Measurements from ENCODE around the gene ANXA2R.
"Not testable (repeated sequence)": the region's sequence is repeated elsewhere in the genome, so short reads cannot be mapped to it uniquely, and the experiment has no call there.

Gene ANXA2R

GRCh38 chr5:43068037-43068436, 27.9 kb upstream of the ANXA2R start:
- H3K36me3 Mint-ChIP-seq (ENCODE audit: insufficient read depth), result peaks cover 66% of the 10 kb centered on the region
- peaks cover 45 to 50% of the 10 kb centered on the region in 2 donors for H3K4me1 Mint-ChIP-seq (ENCODE audit: low read depth in 2 of 2)
- peak overlapping the region; percentile 92 to 99 for H3K4me3 Mint-ChIP-seq
- DNase-seq (no peak), ATAC-seq (replicated peaks) (no peak)
- H3K27ac Mint-ChIP-seq, result peak overlapping the region; percentile 98 to 100
- no peaks in the 10 kb centered on the region for H3K9me3 Mint-ChIP-seq
- H3K27me3 Mint-ChIP-seq, result no peaks in the 10 kb centered on the region

- H3K27me3 Mint-ChIP-seq, result no peaks in the 10 kb centered on the region
- peak; percentile 46 for ATAC-seq (replicated peaks)
- DNase-seq, result peak; percentile 88 to 96 (median 92)
These were observed 27.0 kb upstream of the ANXA2R start for GRCh38 chr5:43066799-43067741.

DNA sequence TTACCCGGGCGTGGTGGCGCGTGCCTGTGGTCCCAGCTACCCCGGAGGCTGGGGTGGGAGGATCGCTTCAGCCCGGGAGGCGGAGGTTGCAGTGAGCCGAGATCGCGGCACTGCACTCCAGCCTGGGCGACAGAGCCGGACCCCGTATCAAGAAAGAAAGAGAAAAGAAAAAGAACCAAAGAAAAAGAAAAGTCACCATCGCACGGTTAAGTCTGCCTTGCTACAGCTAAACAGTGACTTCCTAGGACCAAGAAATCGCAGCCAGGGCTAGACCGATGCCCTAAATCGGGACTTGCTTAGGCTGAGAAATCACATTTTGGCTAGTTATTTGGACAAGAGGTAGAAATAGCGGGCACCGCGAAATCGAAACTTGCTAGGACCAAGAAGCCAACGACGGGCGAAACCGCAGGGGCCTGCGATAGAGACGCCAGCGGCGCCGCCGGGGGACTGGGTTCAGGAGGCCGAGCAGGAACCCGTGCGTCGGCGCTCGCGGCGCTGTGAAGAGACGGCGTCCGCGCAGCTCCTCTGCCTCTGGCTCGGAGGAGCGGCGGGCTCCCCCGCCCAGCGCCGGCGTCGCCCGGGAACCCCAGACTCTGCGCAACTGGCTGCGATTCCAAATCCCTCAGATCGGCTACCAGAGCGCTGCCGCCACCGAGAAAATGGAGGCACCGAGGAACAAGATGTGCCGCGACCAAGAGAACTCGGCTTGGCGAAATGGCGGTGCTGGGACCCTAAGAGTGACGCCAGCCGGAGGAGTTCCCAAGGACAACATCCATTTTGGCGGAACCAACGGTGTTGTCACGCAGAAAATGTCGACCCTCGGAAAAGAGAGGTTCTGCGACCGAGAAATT, 26.1 kb upstream of the ANXA2R start:
- ATAC-seq (replicated peaks) (peak; percentile 40), DNase-seq (peak; percentile 69 to 75 (median 69))
- peak overlapping the region; percentile 92 to 99 for H3K4me3 Mint-ChIP-seq
- no peaks in the 10 kb centered on the region for H3K27me3 Mint-ChIP-seq
- H3K27ac Mint-ChIP-seq, result peak overlapping the region; percentile 98 to 100
- peaks cover 69% of the 10 kb centered on the region for H3K36me3 Mint-ChIP-seq (ENCODE audit: insufficient read depth)
- H3K4me1 Mint-ChIP-seq (ENCODE audit: low read depth in 2 of 2), result peaks cover 38 to 46% of the 10 kb centered on the region in 2 donors
- H3K9me3 Mint-ChIP-seq, result no peaks in the 10 kb centered on the region

More at GRCh38 chr5:43066799-43067741, 27.0 kb upstream of the ANXA2R start:
- Mint-ChIP-seq H3K9me3 (no peaks in the 10 kb centered on the region), H3K4me3 (peak overlapping the region; percentile 92 to 99), H3K27ac (peak overlapping the region; percentile 98 to 100), H3K36me3 (ENCODE audit: insufficient read depth) (peaks cover 73% of the 10 kb centered on the region), H3K4me1 (ENCODE audit: low read depth in 2 of 2) (peaks cover 41 to 46% of the 10 kb centered on the region in 2 donors)

GRCh38 chr5:43065387-43065947, 25.3 kb upstream of the ANXA2R start:
- H3K36me3 Mint-ChIP-seq (ENCODE audit: insufficient read depth), result peaks cover 62% of the 10 kb centered on the region
- H3K27ac Mint-ChIP-seq, result peak overlapping the region; percentile 98 to 100
- H3K4me1 Mint-ChIP-seq (ENCODE audit: low read depth in 2 of 2), result peaks cover 33 to 40% of the 10 kb centered on the region in 2 donors
- H3K9me3 Mint-ChIP-seq, result no peaks in the 10 kb centered on the region
- ATAC-seq (replicated peaks) (no peak), DNase-seq (peak in 2 of 3 experiments; percentile 18 to 26)
- no peaks in the 10 kb centered on the region for H3K27me3 Mint-ChIP-seq
- H3K4me3 Mint-ChIP-seq, result peak overlapping the region; percentile 92 to 99

- Mint-ChIP-seq H3K9me3 (peaks cover 0 to 2% of the 10 kb centered on the region in 2 donors), H3K27me3 (no peaks in the 10 kb centered on the region), H3K27ac (peak overlapping the region; percentile 98 to 100), H3K36me3 (ENCODE audit: insufficient read depth) (peaks cover 60% of the 10 kb centered on the region), H3K4me3 (peak overlapping the region; percentile 92 to 99), H3K4me1 (ENCODE audit: low read depth in 2 of 2) (peaks cover 31 to 34% of the 10 kb centered on the region in 2 donors)
- DNase-seq (no peak), ATAC-seq (replicated peaks) (no peak)
These were observed 23.6 kb upstream of the ANXA2R start for GRCh38 chr5:43063721-43064171.

- DNase-seq (no peak), ATAC-seq (replicated peaks) (no peak)
- Mint-ChIP-seq H3K36me3 (ENCODE audit: insufficient read depth) (peaks cover 40% of the 10 kb centered on the region), H3K27me3 (no peaks in the 10 kb centered on the region), H3K4me3 (no peak overlapping the region), H3K27ac (peak overlapping the region in 1 of 2 donors; percentile 49), H3K9me3 (peaks cover 0 to 2% of the 10 kb centered on the region in 2 donors), H3K4me1 (ENCODE audit: low read depth in 2 of 2) (peaks cover 13 to 17% of the 10 kb centered on the region in 2 donors)
These were observed 21.4 kb upstream of the ANXA2R start for GRCh38 chr5:43061352-43062075.

DNA sequence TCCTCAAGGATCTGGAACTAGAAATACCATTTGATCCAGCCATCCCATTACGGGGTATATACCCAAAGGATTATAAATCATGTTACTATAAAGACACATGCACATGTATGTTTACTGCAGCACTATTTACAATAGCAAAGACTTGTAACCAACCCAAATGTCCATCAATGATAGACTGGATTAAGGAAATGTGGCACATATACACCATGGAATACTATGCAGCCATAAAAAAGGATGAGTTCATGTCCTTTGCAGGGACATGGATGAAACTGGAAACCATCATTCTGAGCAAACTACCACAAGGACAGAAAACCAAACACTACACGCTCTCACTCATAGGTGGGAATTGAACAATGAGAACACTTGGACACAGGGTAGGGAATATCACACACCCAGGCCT, 19.9 kb upstream of the ANXA2R start:
- Mint-ChIP-seq H3K36me3 (ENCODE audit: insufficient read depth) (peaks cover 29% of the 10 kb centered on the region), H3K4me1 (ENCODE audit: low read depth in 2 of 2) (peaks cover 15 to 16% of the 10 kb centered on the region in 2 donors), H3K9me3 (peaks cover 7 to 14% of the 10 kb centered on the region in 2 donors)
- H3K4me3 Mint-ChIP-seq; H3K27ac Mint-ChIP-seq; ATAC-seq (replicated peaks); H3K27me3 Mint-ChIP-seq; DNase-seq: not testable (repeated sequence)

GRCh38 chr5:43055098-43055497, 15.0 kb upstream of the ANXA2R start:
- Mint-ChIP-seq H3K36me3 (ENCODE audit: insufficient read depth) (peaks cover 13% of the 10 kb centered on the region), H3K9me3 (peaks cover 8 to 15% of the 10 kb centered on the region in 2 donors)
- not testable (repeated sequence) for H3K4me3 Mint-ChIP-seq; H3K4me1 Mint-ChIP-seq (ENCODE audit: low read depth in 2 of 2); DNase-seq; H3K27me3 Mint-ChIP-seq; ATAC-seq (replicated peaks); H3K27ac Mint-ChIP-seq

- DNase-seq (no peak), ATAC-seq (replicated peaks) (no peak)
- peaks cover 10% of the 10 kb centered on the region for H3K36me3 Mint-ChIP-seq (ENCODE audit: insufficient read depth)
- H3K9me3 Mint-ChIP-seq, result peaks cover 6 to 15% of the 10 kb centered on the region in 2 donors
- H3K4me3 Mint-ChIP-seq, result no peak overlapping the region
- no peak overlapping the region for H3K27ac Mint-ChIP-seq
- no peaks in the 10 kb centered on the region for H3K27me3 Mint-ChIP-seq
- peaks cover 2 to 8% of the 10 kb centered on the region in 2 donors for H3K4me1 Mint-ChIP-seq (ENCODE audit: low read depth in 2 of 2)
These were observed 11.6 kb upstream of the ANXA2R start for GRCh38 chr5:43051684-43052083.

DNA sequence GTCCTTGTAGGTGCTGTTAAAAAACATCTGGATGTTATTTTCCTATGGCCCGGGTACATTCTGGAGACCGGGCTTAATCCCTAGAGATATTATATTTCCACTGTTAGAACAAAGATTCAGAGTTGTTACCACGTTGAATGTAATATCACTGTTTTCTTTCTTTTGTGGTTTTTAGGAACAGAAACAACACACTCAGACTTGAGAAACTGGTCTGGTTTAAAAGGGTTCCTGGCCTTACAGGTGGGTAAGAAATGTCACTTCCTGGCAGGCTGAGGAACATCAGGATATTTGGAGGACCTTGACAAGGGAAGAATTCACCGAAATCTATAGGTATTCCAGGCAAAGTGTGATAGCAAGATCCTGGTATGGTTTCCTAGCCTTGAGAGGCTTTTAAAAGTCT, 10.3 kb upstream of the ANXA2R start:
- H3K9me3 Mint-ChIP-seq, result peaks cover 3 to 5% of the 10 kb centered on the region in 2 donors
- peaks cover 6 to 11% of the 10 kb centered on the region in 2 donors for H3K4me1 Mint-ChIP-seq (ENCODE audit: low read depth in 2 of 2)
- peaks cover 6% of the 10 kb centered on the region for H3K36me3 Mint-ChIP-seq (ENCODE audit: insufficient read depth)
- H3K27me3 Mint-ChIP-seq, result no peaks in the 10 kb centered on the region
- DNase-seq (no peak), ATAC-seq (replicated peaks) (no peak)
- no peak overlapping the region for H3K4me3 Mint-ChIP-seq
- no peak overlapping the region for H3K27ac Mint-ChIP-seq

DNA sequence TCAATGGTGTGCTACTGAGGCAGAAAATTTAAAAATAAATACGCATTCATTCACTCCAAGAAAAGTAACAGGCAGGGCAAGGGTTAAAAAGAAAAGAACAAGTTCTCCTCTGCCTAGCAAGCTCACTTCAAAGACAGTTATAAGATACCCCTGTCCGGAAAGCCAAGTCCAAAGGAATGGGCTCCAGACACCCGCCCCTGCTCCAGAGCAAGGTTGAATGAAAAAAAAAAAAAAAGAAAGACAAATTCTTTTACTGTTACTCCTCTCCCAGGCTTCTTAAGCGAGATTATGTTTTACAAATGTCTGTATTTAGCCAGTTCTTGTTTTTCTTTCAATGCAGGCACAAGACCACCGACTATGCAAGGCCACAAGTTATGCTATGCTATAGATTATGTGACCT, 9.1 kb upstream of the ANXA2R start:
- no peaks in the 10 kb centered on the region for H3K9me3 Mint-ChIP-seq
- H3K27me3 Mint-ChIP-seq, result no peaks in the 10 kb centered on the region
- peak overlapping the region in 1 of 2 donors; percentile 54 for H3K27ac Mint-ChIP-seq
- no peak overlapping the region for H3K4me3 Mint-ChIP-seq
- H3K4me1 Mint-ChIP-seq (ENCODE audit: low read depth in 2 of 2), result peaks cover 14 to 22% of the 10 kb centered on the region in 2 donors
- peaks cover 16% of the 10 kb centered on the region for H3K36me3 Mint-ChIP-seq (ENCODE audit: insufficient read depth)
- no peak for DNase-seq
- ATAC-seq (replicated peaks), result no peak

DNA sequence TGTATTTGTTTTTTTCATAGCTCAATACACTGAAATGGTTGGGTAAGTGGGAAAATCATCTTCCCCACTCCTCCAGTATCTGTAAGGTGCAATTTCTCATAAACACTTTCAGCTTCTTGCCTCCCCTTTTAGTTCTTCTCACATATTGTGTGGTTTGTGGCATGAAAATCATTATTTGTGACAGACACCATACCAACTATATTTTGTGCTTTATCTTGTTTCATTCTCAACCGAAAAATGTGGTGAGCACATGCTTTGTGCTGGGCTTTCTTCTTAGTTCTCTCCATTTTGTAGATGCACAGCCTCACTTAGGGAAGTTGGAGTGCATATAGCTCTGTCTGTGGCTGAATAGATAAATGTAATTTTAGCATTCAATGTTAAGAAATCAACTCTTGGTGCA, 6.4 kb upstream of the ANXA2R start:
- DNase-seq (no peak), ATAC-seq (replicated peaks) (no peak)
- Mint-ChIP-seq H3K9me3 (no peaks in the 10 kb centered on the region), H3K27me3 (no peaks in the 10 kb centered on the region), H3K36me3 (ENCODE audit: insufficient read depth) (peaks cover 34% of the 10 kb centered on the region), H3K27ac (peak overlapping the region; percentile 26), H3K4me1 (ENCODE audit: low read depth in 2 of 2) (peaks cover 28 to 37% of the 10 kb centered on the region in 2 donors), H3K4me3 (no peak overlapping the region)

Data from effector memory CD8-positive, alpha-beta T cell (primary cell).